Thyroid gland (tissue), 4 donors: ENCODE measurements around the gene GNG7. TPM values are rescaled to one million over a fixed set of nuclear protein-coding genes. Genes with fewer than 3 reads are reported as not detected.
"Not testable (repeated sequence)": the region's sequence is repeated elsewhere in the genome, so short reads cannot be mapped to it uniquely, and the experiment has no call there.

Source experiments
- DNase-seq, 2 donors: peaks; one replicate each; pipeline ENCODE4 v3.0.0-alpha.2; 2019
- H3K27ac ChIP-seq, 3 donors: fragments of 200-600 bp; sonication (generic); 1 replicate in 2 of 3; 2 replicates in 1 of 3; pipeline ENCODE4 v1.5.1; 2016 to 2019; ENCODE audit warnings: mild to moderate bottlenecking in 1 of 3, moderate library complexity in 1 of 3
- H3K27me3 ChIP-seq: fragments of 200-600 bp; sonication (generic); one replicate; pipeline ENCODE4 v1.5.1; 2019
- H3K36me3 ChIP-seq, 2 donors: fragments of 200-600 bp; sonication (generic); one replicate each; pipeline ENCODE4 v1.5.1; 2016 to 2019
- H3K4me1 ChIP-seq, 2 donors: fragments of 200-600 bp; sonication (generic); one replicate each; pipeline ENCODE4 v1.5.1; 2017 to 2019
- H3K4me3 ChIP-seq, 3 donors: fragments of 200-600 bp; sonication (generic); replicated peaks in 1 of 3; 1 replicate in 2 of 3; 2 replicates in 1 of 3; pipeline ENCODE4 v1.5.1; 2016; ENCODE audit warnings: mild to moderate bottlenecking in 1 of 3
- H3K9me3 ChIP-seq: fragments of 200-600 bp; sonication (generic); one replicate; pipeline ENCODE4 v1.5.1; 2017
- POLR2A ChIP-seq, 2 donors: fragments of 450-650 bp; IDR thresholded peaks; one replicate each; pipeline ENCODE4 v1.6.1; 2017; ENCODE audit warnings: antibody characterized with exemption in 2 of 2, mild to moderate bottlenecking in 2 of 2, moderate library complexity in 1 of 2
- WGBS, 2 donors: methylation state at CpG; one replicate each; pipeline ENCODE4 v1.1.5; 2017; 5-methylcytosine and 5-hydroxymethylcytosine counted together
- intact Hi-C: fragments of 100-400 bp; cut with DNase I; formaldehyde crosslinking; loops from one replicate; pipeline ENCODE4 v1.15.1; 2023
- total RNA-seq, 4 donors: library from RNA; depleted of rRNA; stranded (reverse); fragments of >200 nt; gene quantifications; one replicate each; pipeline ENCODE4 v1.2.3, GENCODE V29; 2016
- TF ChIP-seq, protein P1 (sequence below), 6 experiments: fragments of 200-600 bp in 3 of 6; fragments of 450-650 bp in 3 of 6; sonication (generic) in 3 of 6; IDR thresholded peaks; one replicate each; pipeline ENCODE4 v1.5.1; 2016 to 2019; ENCODE audit warnings: antibody characterized with exemption in 6 of 6, mild to moderate bottlenecking in 2 of 6, inconsistent platforms in 1 of 6, moderate library complexity in 1 of 6

The GNG7 gene
- total RNA-seq, 4 donors from 2014 or later = 3.8 to 6.9 (median 5.6) TPM

- peaks cover 24 to 39% of the 10 kb centered on the region in 2 donors for H3K4me1 ChIP-seq
- H3K36me3 ChIP-seq = no peaks in the 10 kb centered on the region
- H3K27ac ChIP-seq = peak overlapping the region; percentile 85 to 98 (median 93)
- no peaks in the 10 kb centered on the region for H3K9me3 ChIP-seq
- TF ChIP-seq, protein P1, sequence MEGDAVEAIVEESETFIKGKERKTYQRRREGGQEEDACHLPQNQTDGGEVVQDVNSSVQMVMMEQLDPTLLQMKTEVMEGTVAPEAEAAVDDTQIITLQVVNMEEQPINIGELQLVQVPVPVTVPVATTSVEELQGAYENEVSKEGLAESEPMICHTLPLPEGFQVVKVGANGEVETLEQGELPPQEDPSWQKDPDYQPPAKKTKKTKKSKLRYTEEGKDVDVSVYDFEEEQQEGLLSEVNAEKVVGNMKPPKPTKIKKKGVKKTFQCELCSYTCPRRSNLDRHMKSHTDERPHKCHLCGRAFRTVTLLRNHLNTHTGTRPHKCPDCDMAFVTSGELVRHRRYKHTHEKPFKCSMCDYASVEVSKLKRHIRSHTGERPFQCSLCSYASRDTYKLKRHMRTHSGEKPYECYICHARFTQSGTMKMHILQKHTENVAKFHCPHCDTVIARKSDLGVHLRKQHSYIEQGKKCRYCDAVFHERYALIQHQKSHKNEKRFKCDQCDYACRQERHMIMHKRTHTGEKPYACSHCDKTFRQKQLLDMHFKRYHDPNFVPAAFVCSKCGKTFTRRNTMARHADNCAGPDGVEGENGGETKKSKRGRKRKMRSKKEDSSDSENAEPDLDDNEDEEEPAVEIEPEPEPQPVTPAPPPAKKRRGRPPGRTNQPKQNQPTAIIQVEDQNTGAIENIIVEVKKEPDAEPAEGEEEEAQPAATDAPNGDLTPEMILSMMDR (IDR thresholded peaks at IDR 0.05) = peak in 1 of 6 experiments; percentile 2
- peak in 1 of 2 donors; percentile 46 for TF ChIP-seq POLR2A (IDR thresholded peaks at IDR 0.05)
- WGBS, 2 donors = 0 to 1% methylated on average over 1 to 16 of the region's 26 CpGs
- no peaks in the 10 kb centered on the region for H3K27me3 ChIP-seq
- peak; percentile 97 for DNase-seq
- H3K4me3 ChIP-seq = peak overlapping the region; percentile 5 to 54 (median 23)
- intact Hi-C loops = loop anchor here (5.0 kb wide), 1 partner anchor 42 kb away; no protein-coding TSS in a partner anchor
Observed at GRCh38 chr19:2495130-2495641, 207.3 kb downstream of the GNG7 start.

DNA sequence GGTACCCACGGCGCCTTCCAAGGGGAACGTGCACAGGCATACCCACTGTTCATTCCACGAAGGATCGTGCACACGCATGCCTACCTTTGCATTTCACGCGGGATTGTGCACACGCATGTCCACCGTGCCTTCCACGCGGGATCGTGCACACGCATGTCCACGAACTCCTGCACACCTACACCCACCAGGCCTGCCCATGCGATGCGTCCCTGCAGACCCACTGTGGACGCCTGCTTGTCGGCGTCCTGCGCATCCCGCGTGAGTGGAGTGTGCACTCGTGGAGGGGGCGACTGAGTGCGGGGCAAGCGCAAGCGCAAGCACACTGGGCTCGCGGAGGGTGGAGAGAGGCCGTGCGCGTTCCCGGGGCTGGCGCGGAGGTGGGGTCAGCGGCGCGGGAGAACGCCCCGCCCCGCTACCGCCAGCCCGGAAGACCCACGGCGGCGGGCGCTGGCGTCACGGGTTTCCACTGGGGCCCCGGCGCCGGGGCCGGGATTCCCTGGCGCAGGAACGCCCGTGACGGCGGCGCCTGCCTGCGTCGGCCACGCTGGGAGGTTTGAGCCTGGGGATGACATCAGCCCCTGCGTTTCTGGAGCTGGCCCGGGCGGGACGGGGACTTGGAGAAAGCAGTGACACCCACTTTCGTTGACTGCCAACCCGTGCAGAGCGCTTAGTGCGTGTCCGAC lies 207.9 kb downstream of the GNG7 start:
- Histone ChIP-seq H3K4me3 (peak overlapping the region; percentile 5 to 54 (median 23)), H3K9me3 (no peaks in the 10 kb centered on the region), H3K4me1 (peaks cover 26 to 41% of the 10 kb centered on the region in 2 donors), H3K27ac (peak overlapping the region; percentile 85 to 98 (median 93)), H3K36me3 (no peaks in the 10 kb centered on the region), H3K27me3 (no peaks in the 10 kb centered on the region)
- TF ChIP-seq, protein P1 (IDR thresholded peaks at IDR 0.05) = no peak
- TF ChIP-seq POLR2A (IDR thresholded peaks at IDR 0.05) = peak in 1 of 2 donors; percentile 65
- DNase-seq = peak; percentile 75 to 84
- 20 to 25% methylated on average over 1 to 24 of the region's 72 CpGs for WGBS, 2 donors
- intact Hi-C loops = loop anchor here (5.0 kb wide), 1 partner anchor 43 kb away; no protein-coding TSS in a partner anchor

GRCh38 chr19:2494084-2494446 lies 208.4 kb downstream of the GNG7 start:
- H3K4me3 ChIP-seq = no peak overlapping the region
- no peaks in the 10 kb centered on the region for H3K36me3 ChIP-seq
- no peaks in the 10 kb centered on the region for H3K27me3 ChIP-seq
- H3K9me3 ChIP-seq = no peaks in the 10 kb centered on the region
- peak in 1 of 2 donors; percentile 27 for DNase-seq
- peaks cover 26 to 43% of the 10 kb centered on the region in 2 donors for H3K4me1 ChIP-seq
- no peak for TF ChIP-seq POLR2A (IDR thresholded peaks at IDR 0.05)
- TF ChIP-seq, protein P1 (IDR thresholded peaks at IDR 0.05) = no peak
- intact Hi-C loops = no loop called here
- peak overlapping the region in 2 of 3 donors; percentile 93 to 98 for H3K27ac ChIP-seq
- WGBS, 2 donors = 48 to 62% methylated on average over 12 to 19 of the region's 21 CpGs

DNA sequence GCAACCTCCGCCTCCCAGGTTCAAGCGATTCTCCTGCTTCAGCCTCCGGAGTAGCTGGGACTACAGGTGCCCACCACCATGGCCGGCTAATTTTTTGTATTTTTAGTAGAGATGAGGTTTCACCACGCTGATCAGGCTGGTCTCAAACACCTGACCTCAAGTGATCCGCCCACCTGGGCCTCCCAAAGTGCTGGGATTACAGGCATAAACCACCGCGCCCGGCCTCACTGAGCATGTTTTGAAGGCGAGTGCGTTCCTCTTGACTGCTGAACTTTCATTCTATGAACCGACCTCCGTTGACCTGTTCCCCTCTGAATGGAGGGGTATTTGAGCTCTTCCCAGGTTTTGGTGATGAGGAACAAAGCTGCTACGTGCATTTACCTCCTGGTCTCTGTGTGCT lies 209.0 kb downstream of the GNG7 start:
- H3K4me1 ChIP-seq = peaks cover 29 to 47% of the 10 kb centered on the region in 2 donors
- H3K36me3 ChIP-seq, H3K27me3 ChIP-seq, intact Hi-C loops, H3K9me3 ChIP-seq, DNase-seq, H3K27ac ChIP-seq, H3K4me3 ChIP-seq: not testable (repeated sequence)
- WGBS, 2 donors = 78 to 82% methylated on average over 14 of the region's 14 CpGs

GRCh38 chr19:2492870-2493269 lies 209.6 kb downstream of the GNG7 start:
- no peaks in the 10 kb centered on the region for H3K9me3 ChIP-seq
- intact Hi-C loops = no loop called here
- no peak for DNase-seq
- no peak overlapping the region for H3K4me3 ChIP-seq
- H3K27ac ChIP-seq = no peak overlapping the region
- no peaks in the 10 kb centered on the region for H3K27me3 ChIP-seq
- TF ChIP-seq, protein P1 (IDR thresholded peaks at IDR 0.05) = no peak
- TF ChIP-seq POLR2A (IDR thresholded peaks at IDR 0.05) = no peak
- H3K36me3 ChIP-seq = no peaks in the 10 kb centered on the region
- peaks cover 29 to 52% of the 10 kb centered on the region in 2 donors for H3K4me1 ChIP-seq
- 78 to 82% methylated on average over 8 of the region's 8 CpGs for WGBS, 2 donors
